ENCODE measurements around the gene ENKD1. TPM values are rescaled to one million over a fixed set of nuclear protein-coding genes. Genes with fewer than 3 reads are reported as not detected.

The ENKD1 gene
- total and polyA plus RNA-seq, 10 of the 15 experiments (the other 5 are each of a cell fraction or from before 2014, with no cell fraction given): 0.19 to 8.1 (median 2.8) TPM

DNA sequence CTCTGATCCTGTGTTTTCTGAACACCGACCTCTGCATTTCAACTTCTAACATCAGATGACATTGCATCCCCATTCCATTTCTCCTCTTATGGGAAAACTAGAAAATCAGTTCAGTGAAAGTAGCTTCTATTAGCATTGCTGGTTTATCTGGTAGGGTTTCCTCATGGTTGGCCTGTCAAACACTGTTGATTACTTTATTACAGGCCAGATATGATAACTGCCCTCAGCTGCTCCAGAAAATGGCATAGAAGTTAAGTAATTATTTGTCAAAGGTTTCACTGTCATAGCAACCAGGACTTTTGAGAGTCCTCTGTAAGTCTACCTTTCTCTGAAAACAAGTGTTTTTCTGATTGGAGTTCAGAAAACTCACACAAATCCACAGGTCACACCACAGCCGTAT lies 49.5 kb upstream of the ENKD1 start:
- CTCF ChIA-PET: interaction anchor here (1.0 to 4.3 kb wide), 3 partner anchors 43 to 88 kb away, joined by 3 to 27 read pairs (median 3); no protein-coding TSS in a partner anchor
- no peaks in the 10 kb centered on the region for H4K20me1 ChIP-seq (ENCODE audit: control insufficient read depth, insufficient read depth)
- H2AFZ ChIP-seq (ENCODE audit: control insufficient read depth, low read depth, low read length): no peak overlapping the region
- peaks cover 22% of the 10 kb centered on the region for H3K4me1 ChIP-seq (ENCODE audit: control insufficient read depth, insufficient read depth, low read length)
- no peak for FAIRE-seq
- H3K4me2 ChIP-seq (ENCODE audit: control insufficient read depth, insufficient read depth): no peak overlapping the region
- ATAC-seq: no peak
- 97% methylated on average over 2 of the region's 2 CpGs for WGBS (ENCODE audit: insufficient coverage, insufficient replicate concordance, low lambda C conversion rate, missing lambda C conversion rate)
- in situ Hi-C loops (cut with MboI): no loop called here
- H3K4me3 ChIP-seq: no peak overlapping the region
- no peaks in the 10 kb centered on the region for H3K9me3 ChIP-seq (replicated peaks; ENCODE audit: control insufficient read depth, insufficient read depth, low read length)
- SMC1A ChIA-PET (ENCODE audit: uncharacterized antibody, unreplicated experiment): interaction anchor here (0.7 to 1.9 kb wide), 5 partner anchors 27 to 234 kb away, joined by 3 to 5 read pairs (median 3); no protein-coding TSS in a partner anchor
- no peak for DNase-seq (ENCODE audit: low read depth, low spot score)
- POLR2A ChIA-PET: interaction anchor here (0.7 kb wide), 1 partner anchor 150 kb away, joined by 3 read pairs; no protein-coding TSS in a partner anchor
- no peak overlapping the region for H3K27ac ChIP-seq (ENCODE audit: control insufficient read depth, insufficient read depth)
- RAD21 ChIA-PET (ENCODE audit: unreplicated experiment): interaction anchor here (0.6 to 1.6 kb wide), 3 partner anchors 43 to 235 kb away, joined by 3 to 4 read pairs (median 3); no protein-coding TSS in a partner anchor
- no TSS peak for BruUV-seq (replicated peaks)
- intact Hi-C loops (cut with micrococcal nuclease; ENCODE audit: unreplicated experiment): loop anchor here (5.0 kb wide), 1 partner anchor 44 kb away; no protein-coding TSS in a partner anchor
- H3K27me3 ChIP-seq (replicated peaks in 1 of 2; ENCODE audit: control insufficient read depth in 2 of 2, insufficient read depth in 2 of 2, low read length in 1 of 2): no peaks in the 10 kb centered on the region
- TF ChIP-seq, protein P1, sequence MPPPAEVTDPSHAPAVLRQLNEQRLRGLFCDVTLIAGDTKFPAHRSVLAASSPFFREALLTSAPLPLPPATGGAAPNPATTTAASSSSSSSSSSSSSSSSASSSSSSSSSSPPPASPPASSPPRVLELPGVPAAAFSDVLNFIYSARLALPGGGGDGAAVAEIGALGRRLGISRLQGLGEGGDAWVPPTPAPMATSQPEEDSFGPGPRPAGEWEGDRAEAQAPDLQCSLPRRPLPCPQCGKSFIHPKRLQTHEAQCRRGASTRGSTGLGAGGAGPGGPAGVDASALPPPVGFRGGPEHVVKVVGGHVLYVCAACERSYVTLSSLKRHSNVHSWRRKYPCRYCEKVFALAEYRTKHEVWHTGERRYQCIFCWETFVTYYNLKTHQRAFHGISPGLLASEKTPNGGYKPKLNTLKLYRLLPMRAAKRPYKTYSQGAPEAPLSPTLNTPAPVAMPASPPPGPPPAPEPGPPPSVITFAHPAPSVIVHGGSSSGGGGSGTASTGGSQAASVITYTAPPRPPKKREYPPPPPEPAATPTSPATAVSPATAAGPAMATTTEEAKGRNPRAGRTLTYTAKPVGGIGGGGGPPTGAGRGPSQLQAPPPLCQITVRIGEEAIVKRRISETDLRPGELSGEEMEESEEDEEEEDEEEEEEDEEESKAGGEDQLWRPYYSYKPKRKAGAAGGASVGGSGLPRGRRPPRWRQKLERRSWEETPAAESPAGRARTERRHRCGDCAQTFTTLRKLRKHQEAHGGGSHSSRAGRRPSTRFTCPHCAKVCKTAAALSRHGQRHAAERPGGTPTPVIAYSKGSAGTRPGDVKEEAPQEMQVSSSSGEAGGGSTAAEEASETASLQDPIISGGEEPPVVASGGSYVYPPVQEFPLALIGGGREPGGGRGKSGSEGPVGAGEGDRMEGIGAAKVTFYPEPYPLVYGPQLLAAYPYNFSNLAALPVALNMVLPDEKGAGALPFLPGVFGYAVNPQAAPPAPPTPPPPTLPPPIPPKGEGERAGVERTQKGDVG (CRISPR knock-in tag; IDR thresholded peaks at IDR 0.05): no peak
- TF ChIP-seq ZNF24 (IDR thresholded peaks at IDR 0.05): no peak
- TF ChIP-seq, protein P2, sequence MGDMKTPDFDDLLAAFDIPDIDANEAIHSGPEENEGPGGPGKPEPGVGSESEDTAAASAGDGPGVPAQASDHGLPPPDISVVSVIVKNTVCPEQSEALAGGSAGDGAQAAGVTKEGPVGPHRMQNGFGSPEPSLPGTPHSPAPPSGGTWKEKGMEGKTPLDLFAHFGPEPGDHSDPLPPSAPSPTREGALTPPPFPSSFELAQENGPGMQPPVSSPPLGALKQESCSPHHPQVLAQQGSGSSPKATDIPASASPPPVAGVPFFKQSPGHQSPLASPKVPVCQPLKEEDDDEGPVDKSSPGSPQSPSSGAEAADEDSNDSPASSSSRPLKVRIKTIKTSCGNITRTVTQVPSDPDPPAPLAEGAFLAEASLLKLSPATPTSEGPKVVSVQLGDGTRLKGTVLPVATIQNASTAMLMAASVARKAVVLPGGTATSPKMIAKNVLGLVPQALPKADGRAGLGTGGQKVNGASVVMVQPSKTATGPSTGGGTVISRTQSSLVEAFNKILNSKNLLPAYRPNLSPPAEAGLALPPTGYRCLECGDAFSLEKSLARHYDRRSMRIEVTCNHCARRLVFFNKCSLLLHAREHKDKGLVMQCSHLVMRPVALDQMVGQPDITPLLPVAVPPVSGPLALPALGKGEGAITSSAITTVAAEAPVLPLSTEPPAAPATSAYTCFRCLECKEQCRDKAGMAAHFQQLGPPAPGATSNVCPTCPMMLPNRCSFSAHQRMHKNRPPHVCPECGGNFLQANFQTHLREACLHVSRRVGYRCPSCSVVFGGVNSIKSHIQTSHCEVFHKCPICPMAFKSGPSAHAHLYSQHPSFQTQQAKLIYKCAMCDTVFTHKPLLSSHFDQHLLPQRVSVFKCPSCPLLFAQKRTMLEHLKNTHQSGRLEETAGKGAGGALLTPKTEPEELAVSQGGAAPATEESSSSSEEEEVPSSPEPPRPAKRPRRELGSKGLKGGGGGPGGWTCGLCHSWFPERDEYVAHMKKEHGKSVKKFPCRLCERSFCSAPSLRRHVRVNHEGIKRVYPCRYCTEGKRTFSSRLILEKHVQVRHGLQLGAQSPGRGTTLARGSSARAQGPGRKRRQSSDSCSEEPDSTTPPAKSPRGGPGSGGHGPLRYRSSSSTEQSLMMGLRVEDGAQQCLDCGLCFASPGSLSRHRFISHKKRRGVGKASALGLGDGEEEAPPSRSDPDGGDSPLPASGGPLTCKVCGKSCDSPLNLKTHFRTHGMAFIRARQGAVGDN (IDR thresholded peaks at IDR 0.05): no peak
- no peak for TF ChIP-seq ETV6 (conservative IDR thresholded peaks at IDR 0.05 in 1 of 2, IDR thresholded peaks at IDR 0.05 in 1 of 2; ENCODE audit: borderline replicate concordance in 1 of 2, low read depth in 1 of 2)
- no peak for TF ChIP-seq TCF7 (IDR thresholded peaks at IDR 0.05; ENCODE audit: borderline replicate concordance)
- TF ChIP-seq BACH1 (IDR thresholded peaks at IDR 0.05; ENCODE audit: borderline replicate concordance): no peak
- peaks cover 24% of the 10 kb centered on the region for H3K79me2 ChIP-seq (ENCODE audit: control insufficient read depth, insufficient read depth, low read length)
- no peak overlapping the region for H3K9ac ChIP-seq (ENCODE audit: control insufficient read depth, insufficient read depth, low read length)
- no peaks in the 10 kb centered on the region; a peak in 1 of 4 replicates for H3K36me3 ChIP-seq (ENCODE audit: control insufficient read depth in 2 of 2, insufficient read depth in 2 of 2, low read length in 1 of 2)

Data from GM12878 (cell line).